Ovary (tissue), 3 donors: ENCODE results near the gene PNPLA2.

Source experiments
- CTCF ChIP-seq, 3 donors: fragments of 450-650 bp in 2 of 3; fragments of 200-600 bp in 1 of 3; IDR thresholded peaks; one replicate each; pipeline versions ENCODE4 v1.5.1 to v1.8.0; 2016 to 2022; ENCODE audit warnings: antibody characterized with exemption in 3 of 3, mild to moderate bottlenecking in 1 of 3
- POLR2A ChIP-seq: fragments of 450-650 bp; IDR thresholded peaks from one replicate; pipeline ENCODE4 v1.6.1; 2017; ENCODE audit warnings: antibody characterized with exemption, mild to moderate bottlenecking, moderate library complexity
- donor health status: DM: no; HTN: no; CAD: no.

DNA sequence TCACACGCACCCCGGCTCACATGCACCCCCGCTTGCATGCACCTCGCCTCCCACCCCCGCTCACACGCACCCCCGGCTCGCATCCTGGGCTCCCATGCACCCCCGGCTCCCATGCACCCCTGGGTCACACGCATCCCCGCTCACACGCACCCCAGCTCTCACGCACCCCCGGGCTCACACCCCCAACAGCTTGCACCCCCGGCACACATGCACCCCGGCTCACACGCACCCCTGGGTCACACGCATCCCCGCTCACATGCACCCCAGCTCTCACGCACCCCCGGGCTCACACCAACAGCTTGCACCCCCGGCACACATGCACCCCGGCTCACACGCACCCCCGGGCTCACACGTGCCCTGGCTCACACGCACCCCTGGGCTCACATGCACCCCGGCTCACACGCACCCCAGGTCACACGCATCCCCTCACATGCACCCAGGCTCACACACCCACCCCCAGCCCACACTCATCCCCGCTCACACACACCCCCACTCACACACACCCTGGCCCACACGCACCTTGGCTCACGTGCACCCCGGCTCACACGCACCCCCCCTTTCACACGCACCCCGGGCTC lies 40.1 kb downstream of the PNPLA2 start:
- TF ChIP-seq POLR2A, result no peak
- TF ChIP-seq CTCF (IDR thresholded peaks at IDR 0.05), result no peak
